CD4-positive, alpha-beta memory T cell (primary cell): ENCODE measurements around the gene KBTBD4. TPM values are rescaled to one million over a fixed set of nuclear protein-coding genes. Genes with fewer than 3 reads are reported as not detected.

Source experiments
- CTCF ChIA-PET: fragments of 350-600 bp; sonication (Branson Sonifier 250); formaldehyde crosslinking; loops from one replicate; lab custom pipeline; 2021; ENCODE audit warnings: inconsistent platforms; ENCODE audit not compliant: partially characterized antibody; lab: Charles Lee
- POLR2A ChIA-PET: fragments of 350-600 bp; sonication (Branson Sonifier 250); formaldehyde crosslinking; loops from one replicate; lab custom pipeline; 2021; ENCODE audit not compliant: partially characterized antibody; lab: Charles Lee
- DNase-seq, 5 donors: peaks; one replicate each; pipeline versions ENCODE4 v3.0.0 to v3.0.0-alpha.2; 2020 to 2022; ENCODE audit warnings: mixed read lengths in 1 of 5
- H3K27ac ChIP-seq: one replicate; pipeline ENCODE4 v1.7.0; 2013; ENCODE audit warnings: low read depth, low read length
- H3K27me3 ChIP-seq: 2 replicates; pipeline ENCODE4 v1.7.0; 2013; ENCODE audit warnings: mild to moderate bottlenecking, low read length, moderate library complexity; ENCODE audit not compliant: insufficient read depth
- H3K36me3 ChIP-seq: 2 replicates; pipeline ENCODE4 v1.7.0; 2013; ENCODE audit warnings: mild to moderate bottlenecking, low read length, moderate library complexity; ENCODE audit not compliant: insufficient read depth
- H3K4me1 ChIP-seq: 2 replicates; pipeline ENCODE4 v1.7.0; 2013; ENCODE audit warnings: mild to moderate bottlenecking, low read length, moderate library complexity; ENCODE audit not compliant: insufficient read depth
- H3K4me3 ChIP-seq, 2 donors: one replicate each; pipeline ENCODE4 v1.7.0; 2013; ENCODE audit warnings: low read length in 2 of 2, mild to moderate bottlenecking in 1 of 2
- H3K9me3 ChIP-seq, 2 donors: one replicate each; pipeline ENCODE4 v1.7.0; 2013; ENCODE audit warnings: low read length in 2 of 2, control low read depth in 1 of 2; ENCODE audit not compliant: control insufficient read depth in 1 of 2
- H3K27ac Mint-ChIP-seq, 7 donors: one replicate each; pipeline ENCODE4 v1.8.0; 2020 to 2021; ENCODE audit warnings: mixed read lengths in 7 of 7, mild to moderate bottlenecking in 6 of 7, inconsistent platforms in 3 of 7, moderate library complexity in 3 of 7
- H3K27me3 Mint-ChIP-seq, 2 donors: one replicate each; pipeline ENCODE4 v1.8.0; 2020 to 2021; ENCODE audit warnings: mixed read lengths in 2 of 2
- H3K36me3 Mint-ChIP-seq, 2 donors: one replicate each; pipeline ENCODE4 v1.8.0; 2020 to 2021; ENCODE audit warnings: mixed read lengths in 2 of 2, inconsistent platforms in 1 of 2, mild to moderate bottlenecking in 1 of 2
- H3K4me1 Mint-ChIP-seq, 4 donors: one replicate each; pipeline ENCODE4 v1.8.0; 2020 to 2021; ENCODE audit warnings: mixed read lengths in 4 of 4, mild to moderate bottlenecking in 1 of 4
- H3K4me3 Mint-ChIP-seq, 8 donors: one replicate each; pipeline ENCODE4 v1.8.0; 2020 to 2021; ENCODE audit warnings: mixed read lengths in 8 of 8, mild to moderate bottlenecking in 7 of 8, moderate library complexity in 6 of 8, inconsistent platforms in 3 of 8
- H3K9me3 Mint-ChIP-seq, 8 donors: one replicate each; pipeline ENCODE4 v1.8.0; 2020 to 2021; ENCODE audit warnings: mixed read lengths in 8 of 8, mild to moderate bottlenecking in 5 of 8, inconsistent platforms in 3 of 8, moderate library complexity in 1 of 8
- intact Hi-C: fragments of 100-400 bp; cut with micrococcal nuclease; formaldehyde crosslinking; loops from one replicate; pipeline ENCODE4 v1.15.1; 2023
- polyA plus RNA-seq, 2 donors: library from polyadenylated mRNA; unstranded; fragments of 300-500 nt; fragmentation: Illumina TruSeq; gene quantifications; one replicate each; pipeline ENCODE4 v1.2.3, GENCODE V29; 2021
- total RNA-seq, 2 experiments: library from RNA; stranded (reverse); gene quantifications; one replicate each; pipeline ENCODE4 v1.2.3, GENCODE V29; 2021

The KBTBD4 gene
- total and polyA plus RNA-seq, 4 experiments from 2014 or later = 21.2 to 71.9 (median 31.4) TPM

- intact Hi-C loops = no loop called here
- no peak for DNase-seq
- H3K4me3 ChIP-seq = no peak overlapping the region
- Mint-ChIP-seq H3K4me1 (no peaks in the 10 kb centered on the region), H3K4me3 (no peak overlapping the region), H3K27ac (no peak overlapping the region), H3K27me3 (peaks cover 4 to 11% of the 10 kb centered on the region in 2 donors), H3K9me3 (peaks cover 0 to 2% (median 0%) of the 10 kb centered on the region in 8 donors), H3K36me3 (peaks cover 0 to 5% of the 10 kb centered on the region in 2 donors)
- no peaks in the 10 kb centered on the region for H3K9me3 ChIP-seq
- H3K36me3 ChIP-seq = no peaks in the 10 kb centered on the region
- peaks cover 1% of the 10 kb centered on the region for H3K27me3 ChIP-seq
- no peaks in the 10 kb centered on the region for H3K4me1 ChIP-seq
- ChIA-PET POLR2A (no interaction called here), CTCF (no interaction called here)
- no peak overlapping the region for H3K27ac ChIP-seq
Observed at GRCh38 chr11:47599902-47600301, 21.1 kb upstream of the KBTBD4 start.

GRCh38 chr11:47595967-47596366 is 17.2 kb upstream of the KBTBD4 start:
- H3K27ac Mint-ChIP-seq = no peak overlapping the region
- CTCF ChIA-PET = no interaction called here
- POLR2A ChIA-PET = no interaction called here
- H3K4me1 Mint-ChIP-seq = peaks cover 0 to 7% (median under 1%) of the 10 kb centered on the region in 4 donors
- intact Hi-C loops = no loop called here
- peaks cover 0 to 5% of the 10 kb centered on the region in 2 donors for H3K36me3 Mint-ChIP-seq
- no peak overlapping the region for H3K4me3 ChIP-seq
- peaks cover 16 to 30% of the 10 kb centered on the region in 2 donors for H3K27me3 Mint-ChIP-seq
- no peaks in the 10 kb centered on the region for H3K9me3 Mint-ChIP-seq
- peaks cover 5% of the 10 kb centered on the region for H3K4me1 ChIP-seq
- H3K27ac ChIP-seq = no peak overlapping the region
- no peak overlapping the region for H3K4me3 Mint-ChIP-seq
- no peak for DNase-seq
- H3K9me3 ChIP-seq = no peaks in the 10 kb centered on the region
- peaks cover 25% of the 10 kb centered on the region for H3K27me3 ChIP-seq
- no peaks in the 10 kb centered on the region for H3K36me3 ChIP-seq

GRCh38 chr11:47595029-47595428 is 16.3 kb upstream of the KBTBD4 start:
- no peaks in the 10 kb centered on the region for H3K36me3 ChIP-seq
- no peak overlapping the region for H3K27ac Mint-ChIP-seq
- H3K4me3 Mint-ChIP-seq = no peak overlapping the region
- H3K4me1 Mint-ChIP-seq = peaks cover 0 to 7% (median under 1%) of the 10 kb centered on the region in 4 donors
- H3K36me3 Mint-ChIP-seq = peaks cover 0 to 5% of the 10 kb centered on the region in 2 donors
- H3K9me3 Mint-ChIP-seq = no peaks in the 10 kb centered on the region
- peaks cover 25% of the 10 kb centered on the region for H3K27me3 ChIP-seq
- H3K27me3 Mint-ChIP-seq = peaks cover 16 to 30% of the 10 kb centered on the region in 2 donors
- CTCF ChIA-PET = no interaction called here
- H3K9me3 ChIP-seq = no peaks in the 10 kb centered on the region
- H3K4me3 ChIP-seq = no peak overlapping the region
- intact Hi-C loops = no loop called here
- H3K4me1 ChIP-seq = peaks cover 5% of the 10 kb centered on the region
- no peak overlapping the region for H3K27ac ChIP-seq
- POLR2A ChIA-PET = interaction anchor here (0.6 kb wide), 1 partner anchor 17 kb away, joined by 3 read pairs; the partner anchor contains the start of genes KBTBD4 and NDUFS3
- DNase-seq = no peak

GRCh38 chr11:47593934-47594855 is 15.4 kb upstream of the KBTBD4 start, which contains the start of gene C1QTNF4:
Gene C1QTNF4 (minus strand): TSS chr11:47594411. CDS start chr11:47590810, 3,601 bp downstream.
- Mint-ChIP-seq H3K27me3 (peaks cover 16 to 30% of the 10 kb centered on the region in 2 donors), H3K36me3 (peaks cover 0 to 2% of the 10 kb centered on the region in 2 donors), H3K4me3 (no peak within 1 kb of the TSS), H3K4me1 (peaks cover 0 to 7% (median under 1%) of the 10 kb centered on the region in 4 donors), H3K27ac (no peak within 1 kb of the TSS), H3K9me3 (no peaks in the 10 kb centered on the region)
- ChIA-PET CTCF (no interaction called here), POLR2A (no interaction called here)
- Histone ChIP-seq H3K4me1 (peaks cover 5% of the 10 kb centered on the region), H3K36me3 (no peaks in the 10 kb centered on the region), H3K4me3 (no peak within 1 kb of the TSS), H3K9me3 (no peaks in the 10 kb centered on the region), H3K27me3 (peaks cover 25% of the 10 kb centered on the region), H3K27ac (no peak within 1 kb of the TSS)
- DNase-seq = no peak
- intact Hi-C loops = no loop called here

- Mint-ChIP-seq H3K27me3 (peaks cover 16 to 30% of the 10 kb centered on the region in 2 donors), H3K27ac (no peak overlapping the region), H3K4me3 (no peak overlapping the region), H3K9me3 (no peaks in the 10 kb centered on the region), H3K4me1 (peaks cover 0 to 7% (median under 1%) of the 10 kb centered on the region in 4 donors), H3K36me3 (no peaks in the 10 kb centered on the region)
- ChIA-PET CTCF (no interaction called here), POLR2A (interaction anchor here (1.6 kb wide), 1 partner anchor 14 kb away, joined by 4 read pairs; the partner anchor contains the start of gene NDUFS3)
- Histone ChIP-seq H3K4me1 (peaks cover 5% of the 10 kb centered on the region), H3K4me3 (no peak overlapping the region), H3K9me3 (no peaks in the 10 kb centered on the region), H3K27me3 (peaks cover 25% of the 10 kb centered on the region), H3K27ac (no peak overlapping the region), H3K36me3 (no peaks in the 10 kb centered on the region)
- DNase-seq = no peak
- intact Hi-C loops = no loop called here
Observed at GRCh38 chr11:47593492-47593933, 14.7 kb upstream of the KBTBD4 start.

GRCh38 chr11:47592970-47593369 is 14.2 kb upstream of the KBTBD4 start:
- Mint-ChIP-seq H3K4me1 (peaks cover 0 to 7% (median under 1%) of the 10 kb centered on the region in 4 donors), H3K27ac (no peak overlapping the region), H3K4me3 (no peak overlapping the region), H3K27me3 (peaks cover 16 to 28% of the 10 kb centered on the region in 2 donors), H3K36me3 (no peaks in the 10 kb centered on the region), H3K9me3 (no peaks in the 10 kb centered on the region)
- POLR2A ChIA-PET = interaction anchor here (1.6 kb wide), 1 partner anchor 14 kb away, joined by 4 read pairs; the partner anchor contains the start of gene NDUFS3
- CTCF ChIA-PET = no interaction called here
- DNase-seq = no peak
- intact Hi-C loops = no loop called here
- peaks cover 25% of the 10 kb centered on the region for H3K27me3 ChIP-seq
- no peak overlapping the region for H3K27ac ChIP-seq
- H3K4me3 ChIP-seq = no peak overlapping the region
- no peaks in the 10 kb centered on the region for H3K36me3 ChIP-seq
- H3K4me1 ChIP-seq = peaks cover 5% of the 10 kb centered on the region
- no peaks in the 10 kb centered on the region for H3K9me3 ChIP-seq

GRCh38 chr11:47592251-47592650 is 13.5 kb upstream of the KBTBD4 start:
- CTCF ChIA-PET = no interaction called here
- no peak overlapping the region for H3K27ac ChIP-seq
- peaks cover 16 to 28% of the 10 kb centered on the region in 2 donors for H3K27me3 Mint-ChIP-seq
- no peak overlapping the region for H3K4me3 Mint-ChIP-seq
- H3K4me1 Mint-ChIP-seq = peaks cover 0 to 9% (median 2%) of the 10 kb centered on the region in 4 donors
- POLR2A ChIA-PET = interaction anchor here (1.6 kb wide), 1 partner anchor 13 kb away, joined by 4 read pairs; the partner anchor contains the start of gene NDUFS3
- H3K27ac Mint-ChIP-seq = no peak overlapping the region
- DNase-seq = no peak
- intact Hi-C loops = no loop called here
- H3K9me3 ChIP-seq = no peaks in the 10 kb centered on the region
- no peaks in the 10 kb centered on the region for H3K36me3 Mint-ChIP-seq
- peaks cover 25% of the 10 kb centered on the region for H3K27me3 ChIP-seq
- no peak overlapping the region for H3K4me3 ChIP-seq
- H3K4me1 ChIP-seq = peaks cover 5% of the 10 kb centered on the region
- H3K9me3 Mint-ChIP-seq = no peaks in the 10 kb centered on the region
- no peaks in the 10 kb centered on the region for H3K36me3 ChIP-seq
